SK-MEL-5 (cell line): ENCODE measurements around the gene ZNF135. TPM values are rescaled to one million over a fixed set of nuclear protein-coding genes. Genes with fewer than 3 reads are reported as not detected.

Experiments
- DNase-seq: peaks from one replicate; pipeline ENCODE4 v3.0.0-alpha.2; 2016; ENCODE audit warnings: low read depth, low spot score
- in situ Hi-C: cut with HindIII; loops from 2 replicates; pipeline ENCODE4 v1.10.0; 2016; ENCODE audit warnings: low sequenced_read_pairs, high pct_unique_total_duplicates, low pct_unique_long_range_greater_than_20kb
- total RNA-seq: library from RNA; depleted of rRNA; stranded (reverse); fragments of >200 nt; shearing (Covaris generic); gene quantifications from 2 replicates; pipeline ENCODE4 v1.2.3, GENCODE V29; 2014

Gene ZNF135
- total RNA-seq, 1 experiment from 2014 or later = 0.42 TPM

DNA sequence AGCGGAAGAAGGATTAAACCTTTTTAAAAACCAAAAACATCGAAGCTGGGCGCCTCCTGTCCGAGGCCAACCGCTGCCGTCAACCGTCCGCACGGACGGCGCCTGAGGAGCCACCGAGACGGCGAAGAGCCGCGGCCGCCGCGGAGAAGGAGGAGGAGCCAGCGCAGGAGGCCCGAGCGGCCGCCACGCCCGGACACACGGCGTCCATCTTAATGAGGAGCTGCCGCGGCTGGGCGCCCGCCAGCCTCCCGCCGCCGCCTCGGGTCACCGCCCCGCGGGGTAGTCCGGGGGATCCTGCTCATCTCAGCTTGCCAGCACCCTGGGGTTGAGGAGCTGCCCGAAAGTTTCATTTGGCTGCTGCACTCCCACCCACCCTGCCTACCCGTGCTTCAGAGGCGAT, 14.7 kb upstream of the ZNF135 start:
- in situ Hi-C loops = no loop called here
- DNase-seq = no peak

DNA sequence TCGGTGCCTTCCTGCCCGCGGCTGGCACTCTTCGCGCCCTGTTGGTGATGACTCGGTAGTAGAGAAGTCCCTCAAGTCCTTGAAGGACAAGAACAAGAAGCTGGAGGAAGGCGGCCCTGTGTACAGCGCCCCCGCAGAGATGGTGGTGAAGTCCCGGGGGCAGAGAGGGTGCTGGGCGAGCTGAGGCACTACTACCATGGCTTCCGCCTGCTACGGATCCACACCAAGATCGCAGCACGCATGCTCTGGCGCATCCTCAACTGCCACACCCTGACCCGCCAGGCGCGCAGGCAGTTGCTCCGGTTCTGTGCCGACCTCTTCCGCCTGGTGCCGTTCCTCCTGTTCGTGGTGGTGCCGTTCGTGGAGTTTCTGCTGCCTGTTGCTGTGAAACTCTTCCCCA, 14.2 kb upstream of the ZNF135 start:
- in situ Hi-C loops = no loop called here
- DNase-seq = no peak

DNA sequence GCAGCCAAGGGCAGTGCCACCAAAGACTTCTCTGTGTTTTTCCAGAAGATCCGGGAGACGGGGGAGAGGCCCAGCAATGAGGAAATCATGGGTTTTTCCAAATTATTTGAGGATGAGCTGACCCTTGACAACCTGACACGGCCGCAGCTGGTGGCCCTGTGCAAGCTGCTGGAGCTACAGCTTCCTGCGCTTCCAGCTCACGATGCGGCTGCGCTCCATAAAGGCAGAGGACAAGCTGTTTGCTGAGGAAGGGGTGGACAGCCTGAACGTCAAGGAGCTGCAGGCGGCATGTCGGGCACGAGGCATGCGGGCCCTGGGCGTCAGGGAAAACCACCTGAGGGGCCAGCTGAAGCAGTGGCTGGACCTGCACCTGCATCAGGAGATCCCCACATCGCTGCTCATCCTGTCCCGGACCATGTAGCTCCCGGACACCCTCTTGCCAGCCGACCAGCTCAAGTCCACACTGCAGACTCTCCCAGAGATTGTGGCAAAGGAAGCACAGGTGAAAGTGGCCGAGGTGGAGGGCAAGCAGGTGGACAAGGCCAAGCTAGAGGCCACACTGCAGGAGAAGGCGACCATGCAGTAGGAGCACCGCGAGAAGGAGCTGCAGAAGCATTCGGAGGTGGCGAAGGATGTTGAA, 13.6 kb upstream of the ZNF135 start:
- DNase-seq = no peak
- in situ Hi-C loops = no loop called here

DNA sequence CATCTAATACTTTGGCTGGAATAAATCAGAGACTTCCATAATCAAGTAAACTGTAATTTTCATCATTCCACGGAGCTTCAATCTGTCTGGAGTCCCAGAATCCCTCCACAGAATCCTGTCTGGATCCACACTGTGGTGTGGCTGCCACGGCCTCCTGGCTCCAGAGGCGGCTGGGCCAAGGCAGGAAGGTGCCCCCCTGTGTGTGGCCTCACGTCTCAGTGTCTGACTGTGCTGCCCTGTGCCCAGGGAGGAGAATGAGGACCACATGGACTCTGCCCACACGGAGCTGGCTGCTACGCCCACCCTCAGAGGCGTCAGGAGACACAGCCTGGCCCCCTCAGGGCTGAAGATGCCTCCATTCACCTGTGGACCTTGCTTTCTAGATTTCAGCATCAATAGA, 12.2 kb upstream of the ZNF135 start:
- in situ Hi-C loops = no loop called here

DNA sequence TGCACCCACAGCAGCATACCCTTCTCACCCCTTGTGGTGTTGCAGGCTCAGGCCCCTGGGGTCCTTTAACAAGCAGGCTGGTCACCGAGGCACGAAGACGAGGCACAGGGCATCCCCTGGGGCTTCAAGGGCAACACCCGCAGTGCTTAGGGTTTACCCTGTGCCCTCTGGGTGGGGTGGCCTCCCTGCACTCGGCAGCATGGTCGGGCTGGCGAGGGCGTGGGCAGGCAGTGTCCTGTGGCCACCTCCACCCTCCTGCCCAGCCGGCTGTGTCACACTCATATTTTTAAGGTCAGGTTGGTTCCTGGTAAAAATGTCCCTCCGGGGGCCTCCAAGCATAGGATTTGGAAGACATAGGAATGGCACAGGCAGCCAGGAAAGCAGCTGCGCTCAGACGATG, 11.4 kb upstream of the ZNF135 start:
- no peak for DNase-seq
- in situ Hi-C loops = no loop called here

More for the DNA sequence above, 12.2 kb upstream of the ZNF135 start:
- no peak for DNase-seq

DNA sequence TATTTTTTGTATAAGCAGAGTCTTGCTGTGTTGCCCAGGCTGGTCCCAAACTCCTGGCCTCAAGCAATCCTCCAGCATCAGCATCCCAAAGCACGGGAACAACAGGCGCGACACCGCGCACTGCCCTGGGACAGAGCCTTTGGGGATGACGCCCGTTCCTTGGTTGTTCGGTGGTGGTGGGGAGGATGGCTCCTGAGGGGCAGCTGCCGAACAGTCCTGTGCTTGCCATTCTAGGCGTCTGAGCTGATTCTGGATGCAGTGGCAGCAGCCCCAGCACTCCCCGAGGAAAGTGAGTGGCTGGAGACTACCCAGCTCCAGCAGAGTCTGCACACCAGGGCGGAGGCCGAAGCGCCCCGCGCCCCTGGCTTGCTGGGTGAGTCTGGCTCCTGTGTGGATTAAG, 6.8 kb upstream of the ZNF135 start:
- DNase-seq = no peak
- in situ Hi-C loops = no loop called here

DNA sequence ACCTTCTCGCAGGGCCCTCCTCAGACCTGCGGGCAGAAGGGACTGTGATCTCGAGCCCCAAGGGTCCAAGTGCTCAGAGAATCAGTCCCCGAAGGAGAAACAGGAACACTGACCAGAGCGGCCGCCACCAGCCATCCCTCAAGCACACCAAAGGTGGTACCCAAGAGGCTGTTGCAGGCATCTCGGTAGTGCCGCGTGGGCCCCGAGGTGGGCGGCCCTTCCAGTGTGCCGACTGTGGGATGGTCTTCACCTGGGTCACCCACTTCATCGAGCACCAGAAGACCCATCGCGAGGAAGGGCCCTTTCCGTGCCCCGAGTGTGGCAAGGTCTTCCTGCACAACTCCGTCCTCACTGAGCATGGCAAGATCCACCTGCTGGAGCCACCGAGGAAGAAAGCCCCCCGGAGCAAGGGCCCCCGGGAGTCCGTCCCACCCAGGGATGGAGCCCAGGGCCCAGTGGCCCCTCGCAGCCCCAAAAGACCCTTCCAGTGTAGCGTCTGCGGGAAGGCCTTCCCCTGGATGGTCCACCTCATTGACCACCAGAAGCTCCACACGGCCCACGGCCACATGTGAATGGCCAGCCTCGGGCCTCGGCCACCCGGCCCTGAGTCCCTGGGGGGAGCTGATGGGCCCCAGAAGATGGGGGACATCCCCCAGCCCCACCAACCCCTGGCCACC, 5.5 kb upstream of the ZNF135 start:
- no peak for DNase-seq
- in situ Hi-C loops = no loop called here

DNA sequence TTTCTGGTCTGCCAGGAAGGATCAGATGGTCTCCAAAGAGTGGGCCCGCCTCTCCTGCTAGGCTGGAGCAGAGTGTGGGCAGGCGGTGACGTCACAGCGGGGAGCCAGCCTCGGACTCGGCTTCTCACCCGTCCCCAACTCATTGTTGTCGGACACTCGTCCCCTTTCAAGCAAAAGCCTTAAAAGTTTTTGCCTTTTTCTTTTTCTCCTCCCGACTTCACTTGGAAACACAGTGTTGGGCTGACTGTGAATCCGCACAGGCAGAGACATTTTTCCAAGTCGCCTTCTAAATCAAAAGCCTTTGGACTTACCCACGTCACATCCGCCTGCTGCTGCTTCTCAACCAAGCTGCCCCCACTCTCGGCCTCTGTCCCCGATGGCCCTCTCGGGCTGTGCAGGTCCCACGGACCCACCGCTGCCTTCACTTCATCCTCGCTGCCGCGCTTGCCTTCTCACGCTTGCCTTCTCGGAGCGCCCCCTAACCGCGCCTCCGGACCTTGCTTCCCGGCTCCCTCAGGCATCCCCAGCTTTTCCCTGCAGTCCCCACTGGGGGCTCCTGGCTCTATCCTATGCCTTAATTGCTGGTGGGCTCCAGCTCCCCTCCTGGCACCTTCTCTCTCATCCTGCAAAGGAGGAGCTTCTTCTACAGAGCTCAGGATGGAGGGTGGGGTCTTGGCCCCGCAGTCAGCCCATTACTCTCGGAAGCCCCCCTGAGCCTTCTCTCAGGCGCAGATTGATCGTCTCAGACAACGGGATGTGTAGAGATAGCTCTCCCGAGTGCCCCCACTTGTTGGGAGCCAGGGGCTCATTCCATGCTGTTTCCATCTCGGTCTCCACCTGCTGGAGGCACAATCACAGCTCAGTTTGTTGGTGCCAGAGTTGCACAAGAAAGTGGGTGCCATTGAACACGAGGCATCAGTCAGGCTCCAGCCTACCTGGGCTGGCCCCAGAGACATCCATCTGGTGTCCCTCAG, 3.9 kb upstream of the ZNF135 start:
- DNase-seq = no peak
- in situ Hi-C loops = no loop called here

DNA sequence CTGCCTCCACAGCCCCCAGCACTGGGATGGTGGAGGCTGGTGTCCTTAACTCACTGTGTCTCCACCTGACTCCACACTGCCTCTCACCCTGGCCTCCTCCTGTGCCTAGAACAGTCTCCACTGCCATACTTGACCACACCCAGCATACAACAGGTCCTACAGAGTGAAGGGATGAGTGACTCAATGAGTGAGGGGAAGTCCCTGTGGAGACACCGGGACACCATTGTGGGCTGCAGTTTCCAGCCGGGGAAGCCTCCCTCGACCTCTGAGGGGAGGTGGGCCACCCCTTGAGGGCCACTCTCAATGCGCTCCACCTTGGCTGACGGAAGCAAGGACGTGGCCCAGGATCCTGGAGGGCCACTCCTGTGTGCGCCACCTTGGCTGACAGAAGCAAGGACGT, 2.8 kb upstream of the ZNF135 start:
- in situ Hi-C loops = no loop called here
- DNase-seq = no peak

DNA sequence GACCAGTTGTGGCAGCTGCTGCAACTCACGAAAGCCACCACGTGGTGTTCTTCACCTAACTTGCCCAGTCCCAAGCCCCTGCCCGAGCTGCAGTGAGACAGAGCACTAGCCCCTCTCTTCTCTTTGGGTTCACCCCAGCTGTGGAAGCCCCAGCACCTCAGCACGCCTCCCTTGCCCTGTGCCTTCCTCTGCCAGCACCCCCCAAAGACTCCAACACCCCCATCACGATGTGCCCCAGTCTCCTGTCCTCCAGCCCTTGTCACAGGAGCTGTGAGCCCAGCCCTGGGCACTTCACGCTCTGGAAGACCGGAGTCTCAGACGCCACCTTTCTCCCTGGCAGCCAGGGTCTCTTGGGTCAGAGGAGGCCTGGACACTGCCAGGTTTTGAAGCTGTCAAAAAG, 2.2 kb upstream of the ZNF135 start:
- in situ Hi-C loops = no loop called here
- no peak for DNase-seq

DNA sequence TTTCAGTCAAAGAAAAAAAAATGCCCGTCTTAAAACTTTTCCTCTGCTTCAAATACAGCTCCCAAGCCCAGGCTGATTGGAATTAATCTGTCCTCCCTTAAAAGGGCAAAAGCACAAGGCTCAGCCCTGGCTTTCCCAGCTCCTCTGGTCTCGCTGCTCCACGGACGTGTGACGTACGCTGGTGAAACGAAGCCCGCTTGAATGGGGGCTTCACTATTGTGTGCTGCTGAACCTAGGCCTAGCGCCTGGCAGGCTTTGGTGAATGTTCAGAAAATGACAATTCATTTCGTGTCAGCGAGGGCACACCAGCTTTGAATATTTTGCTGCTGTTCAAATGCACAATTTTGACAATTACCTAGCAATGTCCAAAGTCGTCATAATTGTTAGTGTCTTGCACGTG, 615 bp upstream of the ZNF135 start:
- no peak for DNase-seq
- in situ Hi-C loops = no loop called here

DNA sequence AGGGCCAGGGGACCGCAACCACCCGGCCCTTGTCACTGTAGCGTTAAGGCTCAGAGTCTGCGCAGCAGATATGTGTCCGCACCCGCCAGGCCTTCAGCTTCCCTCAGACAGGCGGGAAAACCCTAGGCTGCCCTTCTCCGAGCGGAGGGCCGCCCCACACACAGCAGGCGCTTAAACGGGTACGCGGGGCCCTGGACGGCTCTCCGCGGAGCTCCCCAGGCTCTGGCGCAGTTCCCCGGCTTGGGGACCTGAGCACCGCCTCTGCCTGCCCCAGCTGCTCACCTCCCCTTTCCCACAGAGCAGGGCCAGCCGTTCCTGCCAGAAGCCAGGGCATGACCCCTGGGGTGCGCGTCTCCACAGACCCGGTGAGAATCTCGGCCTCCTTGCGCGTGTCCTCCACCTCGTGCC, 593 bp downstream of the ZNF135 start:
- DNase-seq = no peak
- in situ Hi-C loops = no loop called here

DNA sequence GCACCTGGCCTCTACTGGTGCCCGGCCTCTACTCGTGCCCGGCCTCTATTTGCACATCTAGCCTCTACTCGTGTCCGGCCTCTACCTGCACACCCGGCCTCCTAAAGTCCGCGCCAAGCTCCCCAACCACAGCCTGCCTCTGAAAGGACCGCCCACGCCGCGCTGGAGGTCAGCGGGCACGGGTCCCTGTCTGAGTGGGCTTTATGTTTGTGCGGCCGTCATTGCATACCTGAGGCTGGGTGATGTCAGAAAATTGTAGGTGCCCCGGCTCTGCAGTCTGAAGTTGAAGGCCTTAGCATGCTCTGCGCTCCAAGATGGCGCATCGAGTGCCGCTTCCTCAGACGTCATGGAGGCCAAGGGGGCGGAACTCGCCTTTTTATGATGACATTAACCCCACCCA, 1.1 kb downstream of the ZNF135 start:
- no peak for DNase-seq
- in situ Hi-C loops = no loop called here

DNA sequence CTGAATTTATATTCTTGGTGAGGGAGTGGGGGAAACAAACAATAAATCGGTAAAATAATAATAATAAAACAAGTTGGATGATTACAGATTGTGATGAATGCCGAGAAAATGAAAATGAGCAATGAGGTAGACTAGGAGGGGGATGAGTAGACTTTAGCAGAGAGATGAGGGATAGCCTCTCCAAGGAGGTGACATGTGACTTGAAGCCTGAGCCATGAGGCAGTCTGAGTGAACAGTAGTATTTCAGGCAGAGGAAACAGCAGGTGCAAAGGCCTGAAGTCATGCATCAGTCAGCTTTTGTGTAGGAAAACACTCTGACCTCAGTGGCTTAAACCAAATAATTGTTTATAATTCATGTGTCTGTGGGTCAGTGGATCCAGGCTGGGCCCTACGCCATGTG, 4.6 kb downstream of the ZNF135 start:
- in situ Hi-C loops = no loop called here
- no peak for DNase-seq

DNA sequence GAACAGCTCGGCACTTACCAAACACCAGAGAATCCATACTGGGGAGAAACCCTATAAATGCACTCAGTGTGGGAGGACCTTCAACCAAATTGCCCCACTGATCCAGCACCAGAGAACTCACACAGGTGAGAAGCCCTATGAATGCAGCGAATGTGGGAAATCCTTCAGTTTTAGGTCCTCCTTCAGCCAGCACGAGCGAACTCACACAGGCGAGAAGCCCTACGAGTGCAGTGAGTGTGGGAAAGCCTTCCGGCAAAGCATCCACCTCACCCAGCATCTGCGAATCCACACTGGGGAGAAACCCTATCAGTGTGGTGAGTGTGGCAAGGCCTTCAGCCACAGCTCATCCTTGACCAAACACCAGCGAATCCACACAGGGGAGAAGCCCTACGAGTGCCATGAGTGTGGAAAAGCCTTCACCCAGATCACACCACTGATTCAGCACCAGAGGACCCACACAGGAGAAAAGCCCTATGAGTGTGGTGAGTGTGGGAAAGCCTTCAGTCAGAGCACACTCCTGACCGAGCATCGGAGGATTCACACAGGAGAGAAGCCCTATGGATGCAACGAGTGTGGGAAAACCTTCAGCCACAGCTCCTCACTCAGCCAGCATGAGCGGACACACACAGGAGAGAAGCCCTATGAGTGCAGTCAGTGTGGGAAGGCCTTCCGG, 8.3 kb downstream of the ZNF135 start:
- in situ Hi-C loops = no loop called here
- DNase-seq = no peak

DNA sequence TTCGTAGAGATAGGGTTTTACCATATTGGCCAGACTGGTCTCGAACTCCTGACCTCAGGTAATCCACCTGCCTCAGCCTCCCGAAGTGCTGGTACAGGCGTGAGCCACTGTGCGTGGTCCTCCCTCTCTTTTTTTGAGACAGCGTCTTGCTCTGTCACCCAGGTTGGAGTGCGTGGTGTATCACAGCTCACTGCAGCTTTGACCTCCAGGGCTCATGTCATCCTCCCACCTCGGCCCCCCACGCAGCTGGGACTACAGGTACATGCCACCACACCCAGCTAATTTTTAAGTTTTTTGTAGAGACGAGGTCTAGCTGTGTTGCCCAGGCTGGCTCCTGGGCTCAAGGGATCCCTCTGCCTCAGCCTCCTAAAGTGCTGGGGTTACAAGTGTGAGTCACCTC, 20.7 kb downstream of the ZNF135 start:
- in situ Hi-C loops = no loop called here
- DNase-seq = no peak

DNA sequence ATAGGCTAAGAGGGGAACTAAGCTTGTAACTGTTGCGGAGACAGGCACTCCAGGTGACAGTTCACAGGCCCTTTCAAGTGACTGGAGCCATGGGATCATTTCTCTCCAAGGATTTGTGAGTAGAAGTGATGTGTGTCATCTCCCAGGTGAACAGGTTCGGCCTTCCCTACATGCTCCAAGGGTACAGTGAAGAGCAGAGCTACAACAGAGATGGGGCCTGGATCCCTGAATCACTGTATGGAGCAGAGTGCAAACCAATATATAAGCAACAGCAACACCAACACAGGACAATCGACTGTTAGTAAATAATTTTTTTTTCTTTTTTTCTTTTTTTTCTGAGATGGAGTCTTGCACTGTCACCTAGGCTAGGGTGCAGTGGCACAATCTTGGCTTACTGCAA, 23.9 kb downstream of the ZNF135 start:
- DNase-seq = no peak
- in situ Hi-C loops = no loop called here
